ENCODE measurements around the gene FZD4. TPM values are rescaled to one million over a fixed set of nuclear protein-coding genes. Genes with fewer than 3 reads are reported as not detected.

Gene FZD4
- total and polyA plus RNA-seq, 10 of the 15 experiments (the other 5 are each of a cell fraction or from before 2014, with no cell fraction given): under 0.01 to 0.13 (median 0.01) TPM; not detected in 6

DNA sequence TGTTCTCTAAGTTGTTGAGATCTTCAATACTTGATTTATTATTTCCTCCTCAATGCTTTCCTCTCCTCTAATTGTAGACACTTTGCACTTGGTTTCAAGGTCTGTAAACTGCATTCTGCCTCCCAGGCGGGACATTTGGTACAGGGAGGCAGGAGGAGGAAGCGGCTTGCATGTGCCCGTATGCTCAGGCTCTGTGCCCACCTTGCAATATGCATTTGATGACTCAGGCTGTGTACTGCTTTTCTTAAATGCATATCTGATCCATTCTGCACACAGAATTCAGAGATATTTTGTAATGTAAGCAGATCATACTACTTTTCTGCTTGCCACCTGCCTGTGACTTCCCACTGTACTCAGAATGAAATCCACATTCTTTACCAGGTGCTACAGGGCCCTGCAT lies 55.0 kb downstream of the FZD4 start:
- no peak for TF ChIP-seq SREBF2 (IDR thresholded peaks at IDR 0.05; ENCODE audit: low read length)
- no peak for TF ChIP-seq BCL11A (IDR thresholded peaks at IDR 0.05; ENCODE audit: low read depth, low read length)
- TF ChIP-seq, protein P1, sequence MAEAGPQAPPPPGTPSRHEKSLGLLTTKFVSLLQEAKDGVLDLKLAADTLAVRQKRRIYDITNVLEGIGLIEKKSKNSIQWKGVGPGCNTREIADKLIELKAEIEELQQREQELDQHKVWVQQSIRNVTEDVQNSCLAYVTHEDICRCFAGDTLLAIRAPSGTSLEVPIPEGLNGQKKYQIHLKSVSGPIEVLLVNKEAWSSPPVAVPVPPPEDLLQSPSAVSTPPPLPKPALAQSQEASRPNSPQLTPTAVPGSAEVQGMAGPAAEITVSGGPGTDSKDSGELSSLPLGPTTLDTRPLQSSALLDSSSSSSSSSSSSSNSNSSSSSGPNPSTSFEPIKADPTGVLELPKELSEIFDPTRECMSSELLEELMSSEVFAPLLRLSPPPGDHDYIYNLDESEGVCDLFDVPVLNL (IDR thresholded peaks at IDR 0.05; ENCODE audit: low read depth, low read length): no peak
- no peak for TF ChIP-seq NFYA (IDR thresholded peaks at IDR 0.05; ENCODE audit: borderline replicate concordance, low read depth, low read length)
- TF ChIP-seq YBX1 (IDR thresholded peaks at IDR 0.05): no peak
- no peak for TF ChIP-seq CEBPB (IDR thresholded peaks at IDR 0.05; ENCODE audit: borderline replicate concordance in 1 of 2, low read depth in 2 of 2, low read length in 2 of 2)
- WGBS (ENCODE audit: insufficient coverage, insufficient replicate concordance, low lambda C conversion rate, missing lambda C conversion rate): 20% methylated on average over 3 of the region's 3 CpGs

DNA sequence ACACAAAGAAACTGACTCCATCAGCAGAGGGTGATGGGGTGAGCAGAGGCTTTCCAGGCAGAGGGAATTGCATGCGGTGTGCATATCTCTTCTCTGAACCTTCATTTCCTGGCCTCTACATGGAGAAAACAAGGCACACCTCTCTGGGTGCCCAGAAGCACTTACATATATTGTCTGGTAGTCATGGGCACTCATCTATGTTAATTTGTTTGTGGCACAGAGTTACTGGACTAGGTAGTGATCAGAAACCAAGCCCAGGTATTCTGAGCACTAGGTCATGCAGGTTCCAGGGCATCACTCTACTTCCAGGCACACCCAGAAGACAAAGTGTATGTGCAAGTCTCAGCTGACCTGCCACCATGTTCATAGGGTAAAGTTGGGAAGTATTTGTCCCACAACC lies 56.5 kb downstream of the FZD4 start:
- no peaks in the 10 kb centered on the region for H4K20me1 ChIP-seq (ENCODE audit: control insufficient read depth, insufficient read depth)
- H3K79me2 ChIP-seq (ENCODE audit: control insufficient read depth, insufficient read depth, low read length): no peaks in the 10 kb centered on the region
- H3K27ac ChIP-seq (ENCODE audit: control insufficient read depth, insufficient read depth): no peak overlapping the region
- POLR2A ChIA-PET: no interaction called here
- no peaks in the 10 kb centered on the region for H3K9me3 ChIP-seq (replicated peaks; ENCODE audit: control insufficient read depth, insufficient read depth, low read length)
- RAD21 ChIA-PET (ENCODE audit: unreplicated experiment): no interaction called here
- ATAC-seq (no peak), DNase-seq (ENCODE audit: low read depth, low spot score) (no peak), FAIRE-seq (no peak)
- H3K4me3 ChIP-seq: no peak overlapping the region
- no peaks in the 10 kb centered on the region; a peak in 1 of 4 replicates for H3K27me3 ChIP-seq (replicated peaks in 1 of 2; ENCODE audit: control insufficient read depth in 2 of 2, insufficient read depth in 2 of 2, low read length in 1 of 2)
- CTCF ChIA-PET: interaction anchor here (1.2 kb wide), 1 partner anchor 9 kb away, joined by 4 read pairs; no protein-coding TSS in a partner anchor
- intact Hi-C loops (cut with micrococcal nuclease; ENCODE audit: unreplicated experiment): no loop called here
- no peaks in the 10 kb centered on the region for H3K36me3 ChIP-seq (ENCODE audit: control insufficient read depth in 2 of 2, insufficient read depth in 2 of 2, low read length in 1 of 2)
- H3K4me1 ChIP-seq (ENCODE audit: control insufficient read depth, insufficient read depth, low read length): no peaks in the 10 kb centered on the region
- H3K4me2 ChIP-seq (ENCODE audit: control insufficient read depth, insufficient read depth): no peak overlapping the region
- SMC1A ChIA-PET (ENCODE audit: uncharacterized antibody, unreplicated experiment): interaction anchor here (0.7 kb wide), 1 partner anchor 177 kb away, joined by 3 read pairs; no protein-coding TSS in a partner anchor
- H2AFZ ChIP-seq (ENCODE audit: control insufficient read depth, low read depth, low read length): no peak overlapping the region
- 40% methylated on average over 1 of the region's 1 CpG for WGBS (ENCODE audit: insufficient coverage, insufficient replicate concordance, low lambda C conversion rate, missing lambda C conversion rate)
- no peak overlapping the region for H3K9ac ChIP-seq (ENCODE audit: control insufficient read depth, insufficient read depth, low read length)
- in situ Hi-C loops (cut with MboI): no loop called here
- BruUV-seq (replicated peaks): no TSS peak
- TF ChIP-seq, protein P2, sequence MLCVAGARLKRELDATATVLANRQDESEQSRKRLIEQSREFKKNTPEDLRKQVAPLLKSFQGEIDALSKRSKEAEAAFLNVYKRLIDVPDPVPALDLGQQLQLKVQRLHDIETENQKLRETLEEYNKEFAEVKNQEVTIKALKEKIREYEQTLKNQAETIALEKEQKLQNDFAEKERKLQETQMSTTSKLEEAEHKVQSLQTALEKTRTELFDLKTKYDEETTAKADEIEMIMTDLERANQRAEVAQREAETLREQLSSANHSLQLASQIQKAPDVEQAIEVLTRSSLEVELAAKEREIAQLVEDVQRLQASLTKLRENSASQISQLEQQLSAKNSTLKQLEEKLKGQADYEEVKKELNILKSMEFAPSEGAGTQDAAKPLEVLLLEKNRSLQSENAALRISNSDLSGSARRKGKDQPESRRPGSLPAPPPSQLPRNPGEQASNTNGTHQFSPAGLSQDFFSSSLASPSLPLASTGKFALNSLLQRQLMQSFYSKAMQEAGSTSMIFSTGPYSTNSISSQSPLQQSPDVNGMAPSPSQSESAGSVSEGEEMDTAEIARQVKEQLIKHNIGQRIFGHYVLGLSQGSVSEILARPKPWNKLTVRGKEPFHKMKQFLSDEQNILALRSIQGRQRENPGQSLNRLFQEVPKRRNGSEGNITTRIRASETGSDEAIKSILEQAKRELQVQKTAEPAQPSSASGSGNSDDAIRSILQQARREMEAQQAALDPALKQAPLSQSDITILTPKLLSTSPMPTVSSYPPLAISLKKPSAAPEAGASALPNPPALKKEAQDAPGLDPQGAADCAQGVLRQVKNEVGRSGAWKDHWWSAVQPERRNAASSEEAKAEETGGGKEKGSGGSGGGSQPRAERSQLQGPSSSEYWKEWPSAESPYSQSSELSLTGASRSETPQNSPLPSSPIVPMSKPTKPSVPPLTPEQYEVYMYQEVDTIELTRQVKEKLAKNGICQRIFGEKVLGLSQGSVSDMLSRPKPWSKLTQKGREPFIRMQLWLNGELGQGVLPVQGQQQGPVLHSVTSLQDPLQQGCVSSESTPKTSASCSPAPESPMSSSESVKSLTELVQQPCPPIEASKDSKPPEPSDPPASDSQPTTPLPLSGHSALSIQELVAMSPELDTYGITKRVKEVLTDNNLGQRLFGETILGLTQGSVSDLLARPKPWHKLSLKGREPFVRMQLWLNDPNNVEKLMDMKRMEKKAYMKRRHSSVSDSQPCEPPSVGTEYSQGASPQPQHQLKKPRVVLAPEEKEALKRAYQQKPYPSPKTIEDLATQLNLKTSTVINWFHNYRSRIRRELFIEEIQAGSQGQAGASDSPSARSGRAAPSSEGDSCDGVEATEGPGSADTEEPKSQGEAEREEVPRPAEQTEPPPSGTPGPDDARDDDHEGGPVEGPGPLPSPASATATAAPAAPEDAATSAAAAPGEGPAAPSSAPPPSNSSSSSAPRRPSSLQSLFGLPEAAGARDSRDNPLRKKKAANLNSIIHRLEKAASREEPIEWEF (IDR thresholded peaks at IDR 0.05; ENCODE audit: insufficient replicate concordance, low read depth, low read length): no peak
- TF ChIP-seq, protein P3, sequence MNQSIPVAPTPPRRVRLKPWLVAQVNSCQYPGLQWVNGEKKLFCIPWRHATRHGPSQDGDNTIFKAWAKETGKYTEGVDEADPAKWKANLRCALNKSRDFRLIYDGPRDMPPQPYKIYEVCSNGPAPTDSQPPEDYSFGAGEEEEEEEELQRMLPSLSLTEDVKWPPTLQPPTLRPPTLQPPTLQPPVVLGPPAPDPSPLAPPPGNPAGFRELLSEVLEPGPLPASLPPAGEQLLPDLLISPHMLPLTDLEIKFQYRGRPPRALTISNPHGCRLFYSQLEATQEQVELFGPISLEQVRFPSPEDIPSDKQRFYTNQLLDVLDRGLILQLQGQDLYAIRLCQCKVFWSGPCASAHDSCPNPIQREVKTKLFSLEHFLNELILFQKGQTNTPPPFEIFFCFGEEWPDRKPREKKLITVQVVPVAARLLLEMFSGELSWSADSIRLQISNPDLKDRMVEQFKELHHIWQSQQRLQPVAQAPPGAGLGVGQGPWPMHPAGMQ (IDR thresholded peaks at IDR 0.05; ENCODE audit: borderline replicate concordance): no peak
- TF ChIP-seq NBN (IDR thresholded peaks at IDR 0.05): no peak
- no peak for TF ChIP-seq FOS (IDR thresholded peaks at IDR 0.05; ENCODE audit: borderline replicate concordance, extremely low read depth, insufficient read length)

More for the DNA sequence above, 55.0 kb downstream of the FZD4 start:
- Histone ChIP-seq H3K36me3 (ENCODE audit: control insufficient read depth in 2 of 2, insufficient read depth in 2 of 2, low read length in 1 of 2) (no peaks in the 10 kb centered on the region), H3K9me3 (replicated peaks; ENCODE audit: control insufficient read depth, insufficient read depth, low read length) (no peaks in the 10 kb centered on the region), H3K9ac (ENCODE audit: control insufficient read depth, insufficient read depth, low read length) (no peak overlapping the region), H3K4me3 (no peak overlapping the region), H3K4me1 (ENCODE audit: control insufficient read depth, insufficient read depth, low read length) (no peaks in the 10 kb centered on the region), H3K79me2 (ENCODE audit: control insufficient read depth, insufficient read depth, low read length) (no peaks in the 10 kb centered on the region), H3K4me2 (ENCODE audit: control insufficient read depth, insufficient read depth) (no peak overlapping the region), H3K27me3 (replicated peaks in 1 of 2; ENCODE audit: control insufficient read depth in 2 of 2, insufficient read depth in 2 of 2, low read length in 1 of 2) (no peaks in the 10 kb centered on the region; a peak in 1 of 4 replicates), H4K20me1 (ENCODE audit: control insufficient read depth, insufficient read depth) (no peaks in the 10 kb centered on the region), H2AFZ (ENCODE audit: control insufficient read depth, low read depth, low read length) (no peak overlapping the region), H3K27ac (ENCODE audit: control insufficient read depth, insufficient read depth) (no peak overlapping the region)
- RAD21 ChIA-PET (ENCODE audit: unreplicated experiment): no interaction called here
- no TSS peak for BruUV-seq (replicated peaks)
- FAIRE-seq (no peak), DNase-seq (ENCODE audit: low read depth, low spot score) (no peak), ATAC-seq (no peak)
- intact Hi-C loops (cut with micrococcal nuclease; ENCODE audit: unreplicated experiment) (no loop called here), in situ Hi-C loops (cut with MboI) (no loop called here)
- POLR2A ChIA-PET: no interaction called here
- CTCF ChIA-PET: no interaction called here
- SMC1A ChIA-PET (ENCODE audit: uncharacterized antibody, unreplicated experiment): no interaction called here

Measured in GM12878 (cell line).